ENCODE measurements around the gene MAN1A1.

DNA sequence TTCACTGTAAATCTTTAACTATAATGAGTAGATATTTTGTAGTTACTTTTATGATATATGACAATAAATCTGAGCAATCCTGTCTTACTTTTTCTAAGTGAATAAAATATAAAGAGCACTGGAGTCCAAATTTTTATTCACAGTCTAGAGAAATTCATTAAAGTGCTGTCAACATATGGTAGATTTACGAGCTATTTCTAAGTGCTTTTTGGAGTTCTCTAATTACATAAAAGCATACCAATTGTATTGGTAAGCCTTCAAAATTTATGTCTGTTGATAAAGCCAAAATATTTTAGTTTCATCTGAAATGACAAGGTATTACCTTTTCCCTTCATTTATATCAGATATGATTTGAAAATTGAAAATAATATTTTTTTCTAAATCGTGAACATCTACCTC is 75.4 kb downstream of the MAN1A1 start:
- TF ChIP-seq POLR2A (IDR thresholded peaks at IDR 0.05; ENCODE audit: low read length) (no peak), GATA1 (IDR thresholded peaks at IDR 0.05; ENCODE audit: low read depth, low read length) (no peak)

Data from erythroblast (primary cell).